ENCODE measurements around the gene SLC2A13. TPM values are rescaled to one million over a fixed set of nuclear protein-coding genes. Genes with fewer than 3 reads are reported as not detected.

SLC2A13 gene
- total RNA-seq, 1 experiment from 2014 or later, result 1.7 TPM

GRCh38 chr12:39884616-39885125 is 221.2 kb downstream of the SLC2A13 start:
- POLR2A ChIA-PET, result no interaction called here
- BruUV-seq (replicated peaks), result no TSS peak

GRCh38 chr12:39883411-39883810 is 222.5 kb downstream of the SLC2A13 start:
- no peaks in the 10 kb centered on the region for H3K4me1 Mint-ChIP-seq (ENCODE audit: insufficient read depth, unreplicated experiment)
- intact Hi-C loops (cut with micrococcal nuclease), result no loop called here
- DNase-seq (ENCODE audit: unreplicated experiment), result no peak
- BruUV-seq (replicated peaks), result no TSS peak
- H3K36me3 Mint-ChIP-seq (ENCODE audit: insufficient read depth, unreplicated experiment), result no peaks in the 10 kb centered on the region
- H3K27me3 Mint-ChIP-seq (ENCODE audit: insufficient read depth, unreplicated experiment), result no peaks in the 10 kb centered on the region
- ChIA-PET CTCF (no interaction called here), POLR2A (no interaction called here)
- no peak overlapping the region for H3K27ac Mint-ChIP-seq (ENCODE audit: low read depth, unreplicated experiment)
- TF ChIP-seq, protein P1, sequence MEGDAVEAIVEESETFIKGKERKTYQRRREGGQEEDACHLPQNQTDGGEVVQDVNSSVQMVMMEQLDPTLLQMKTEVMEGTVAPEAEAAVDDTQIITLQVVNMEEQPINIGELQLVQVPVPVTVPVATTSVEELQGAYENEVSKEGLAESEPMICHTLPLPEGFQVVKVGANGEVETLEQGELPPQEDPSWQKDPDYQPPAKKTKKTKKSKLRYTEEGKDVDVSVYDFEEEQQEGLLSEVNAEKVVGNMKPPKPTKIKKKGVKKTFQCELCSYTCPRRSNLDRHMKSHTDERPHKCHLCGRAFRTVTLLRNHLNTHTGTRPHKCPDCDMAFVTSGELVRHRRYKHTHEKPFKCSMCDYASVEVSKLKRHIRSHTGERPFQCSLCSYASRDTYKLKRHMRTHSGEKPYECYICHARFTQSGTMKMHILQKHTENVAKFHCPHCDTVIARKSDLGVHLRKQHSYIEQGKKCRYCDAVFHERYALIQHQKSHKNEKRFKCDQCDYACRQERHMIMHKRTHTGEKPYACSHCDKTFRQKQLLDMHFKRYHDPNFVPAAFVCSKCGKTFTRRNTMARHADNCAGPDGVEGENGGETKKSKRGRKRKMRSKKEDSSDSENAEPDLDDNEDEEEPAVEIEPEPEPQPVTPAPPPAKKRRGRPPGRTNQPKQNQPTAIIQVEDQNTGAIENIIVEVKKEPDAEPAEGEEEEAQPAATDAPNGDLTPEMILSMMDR (IDR thresholded peaks at IDR 0.05; ENCODE audit: unreplicated experiment), result no peak
- H3K4me3 Mint-ChIP-seq (ENCODE audit: unreplicated experiment), result no peak overlapping the region
- H3K9me3 Mint-ChIP-seq (ENCODE audit: unreplicated experiment), result peaks cover under 1% of the 10 kb centered on the region

More at GRCh38 chr12:39884616-39885125, 221.2 kb downstream of the SLC2A13 start:
- Mint-ChIP-seq H3K36me3 (ENCODE audit: insufficient read depth, unreplicated experiment) (no peaks in the 10 kb centered on the region), H3K4me1 (ENCODE audit: insufficient read depth, unreplicated experiment) (no peaks in the 10 kb centered on the region), H3K27ac (ENCODE audit: low read depth, unreplicated experiment) (no peak overlapping the region), H3K4me3 (ENCODE audit: unreplicated experiment) (no peak overlapping the region), H3K9me3 (ENCODE audit: unreplicated experiment) (no peaks in the 10 kb centered on the region), H3K27me3 (ENCODE audit: insufficient read depth, unreplicated experiment) (no peaks in the 10 kb centered on the region)
- CTCF ChIA-PET, result no interaction called here
- intact Hi-C loops (cut with micrococcal nuclease), result no loop called here
- TF ChIP-seq, protein P1 (IDR thresholded peaks at IDR 0.05; ENCODE audit: unreplicated experiment), result no peak
- DNase-seq (ENCODE audit: unreplicated experiment), result no peak

DNA sequence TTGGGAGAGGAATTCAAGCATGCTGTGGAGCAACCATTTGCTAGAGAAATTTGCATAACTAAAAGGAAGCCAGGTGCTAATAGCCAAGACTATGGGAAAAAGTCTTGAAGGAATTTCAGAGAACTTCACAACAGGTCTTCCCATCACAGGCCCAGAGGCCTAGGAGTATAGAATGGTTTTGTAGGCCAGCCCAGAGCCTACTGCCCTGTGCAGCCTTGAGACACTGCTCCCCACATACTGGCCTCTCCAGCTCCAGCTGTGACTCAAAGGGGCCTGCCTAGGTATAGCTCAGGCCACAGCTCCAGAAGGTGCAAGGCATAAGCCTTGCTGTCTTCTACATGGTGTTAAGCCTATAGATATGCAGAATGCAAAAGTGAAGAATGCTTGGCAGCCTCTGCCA is 227.1 kb downstream of the SLC2A13 start:
- no TSS peak for BruUV-seq (replicated peaks)
- H3K36me3 Mint-ChIP-seq (ENCODE audit: insufficient read depth, unreplicated experiment), result no peaks in the 10 kb centered on the region

DNA sequence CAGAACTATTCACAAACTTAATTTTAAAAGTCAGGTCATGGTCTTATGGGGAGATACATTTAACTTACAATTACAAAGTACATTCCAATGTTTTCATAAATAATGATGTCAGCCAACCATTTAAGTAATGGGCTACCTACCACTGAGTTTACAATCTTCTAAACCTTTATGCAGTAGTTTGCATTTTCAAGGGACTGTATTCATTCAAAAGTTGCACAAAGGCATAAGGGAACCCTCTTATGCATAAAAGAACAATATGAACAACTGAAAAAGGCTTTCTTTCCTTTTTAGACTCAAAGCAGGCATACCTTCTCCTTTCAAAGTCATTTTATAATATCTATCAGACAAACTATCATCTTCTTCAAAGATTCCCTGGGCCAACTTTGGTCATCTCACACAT is 230.2 kb downstream of the SLC2A13 start:
- Mint-ChIP-seq H3K36me3 (ENCODE audit: insufficient read depth, unreplicated experiment) (no peaks in the 10 kb centered on the region), H3K4me3 (ENCODE audit: unreplicated experiment) (no peak overlapping the region), H3K27me3 (ENCODE audit: insufficient read depth, unreplicated experiment) (no peaks in the 10 kb centered on the region), H3K27ac (ENCODE audit: low read depth, unreplicated experiment) (no peak overlapping the region), H3K9me3 (ENCODE audit: unreplicated experiment) (peaks cover 8% of the 10 kb centered on the region), H3K4me1 (ENCODE audit: insufficient read depth, unreplicated experiment) (no peaks in the 10 kb centered on the region)
- TF ChIP-seq, protein P1 (IDR thresholded peaks at IDR 0.05; ENCODE audit: unreplicated experiment), result no peak
- BruUV-seq (replicated peaks), result no TSS peak
- intact Hi-C loops (cut with micrococcal nuclease), result no loop called here
- no peak for DNase-seq (ENCODE audit: unreplicated experiment)
- POLR2A ChIA-PET, result no interaction called here
- CTCF ChIA-PET, result no interaction called here

More for the DNA sequence above, 227.1 kb downstream of the SLC2A13 start:
- no peak overlapping the region for H3K27ac Mint-ChIP-seq (ENCODE audit: low read depth, unreplicated experiment)
- H3K4me3 Mint-ChIP-seq (ENCODE audit: unreplicated experiment), result no peak overlapping the region
- POLR2A ChIA-PET, result no interaction called here
- TF ChIP-seq, protein P1 (IDR thresholded peaks at IDR 0.05; ENCODE audit: unreplicated experiment), result no peak
- peaks cover 8% of the 10 kb centered on the region for H3K9me3 Mint-ChIP-seq (ENCODE audit: unreplicated experiment)
- intact Hi-C loops (cut with micrococcal nuclease), result no loop called here
- no peak for DNase-seq (ENCODE audit: unreplicated experiment)
- CTCF ChIA-PET, result interaction anchor here (1.0 kb wide), 1 partner anchor 133 kb away, joined by 3 read pairs; no protein-coding TSS in a partner anchor
- no peaks in the 10 kb centered on the region for H3K27me3 Mint-ChIP-seq (ENCODE audit: insufficient read depth, unreplicated experiment)
- H3K4me1 Mint-ChIP-seq (ENCODE audit: insufficient read depth, unreplicated experiment), result no peaks in the 10 kb centered on the region

Data from MCF 10A (cell line).